SKM-1 treated with dmso at 0.1 percent for 144 hours (cell line): ENCODE data around the gene PRKAG3.

Experiments
- DNase-seq: peaks from one replicate; lab custom pipeline; 2025; ENCODE audit not compliant: unreplicated experiment; lab: John Stamatoyannopoulos, UW

The PRKAG3 gene

DNA sequence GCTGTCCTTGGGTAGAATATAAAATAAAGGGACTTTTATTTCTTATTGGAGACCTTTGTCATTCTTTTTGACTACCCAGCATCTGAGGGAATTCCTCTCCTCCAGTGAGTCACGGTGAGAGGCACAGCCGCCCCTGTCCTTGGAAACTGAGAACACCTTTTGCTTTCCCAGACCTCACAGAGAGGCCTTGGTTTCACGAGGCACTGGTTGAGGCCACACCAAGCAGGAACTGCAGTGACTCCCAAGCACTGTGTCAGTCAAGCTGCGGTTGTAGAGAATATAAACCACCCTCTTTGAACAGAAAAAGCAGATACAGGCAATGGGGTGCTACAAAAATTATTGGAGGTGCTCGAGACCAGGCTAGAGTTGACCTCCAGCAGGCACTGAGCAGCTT is 16.4 kb downstream of the PRKAG3 start:
- DNase-seq, result no peak

- no peak for DNase-seq
Measured at GRCh38 chr2:218814540-218815243, 16.9 kb downstream of the PRKAG3 start.

DNA sequence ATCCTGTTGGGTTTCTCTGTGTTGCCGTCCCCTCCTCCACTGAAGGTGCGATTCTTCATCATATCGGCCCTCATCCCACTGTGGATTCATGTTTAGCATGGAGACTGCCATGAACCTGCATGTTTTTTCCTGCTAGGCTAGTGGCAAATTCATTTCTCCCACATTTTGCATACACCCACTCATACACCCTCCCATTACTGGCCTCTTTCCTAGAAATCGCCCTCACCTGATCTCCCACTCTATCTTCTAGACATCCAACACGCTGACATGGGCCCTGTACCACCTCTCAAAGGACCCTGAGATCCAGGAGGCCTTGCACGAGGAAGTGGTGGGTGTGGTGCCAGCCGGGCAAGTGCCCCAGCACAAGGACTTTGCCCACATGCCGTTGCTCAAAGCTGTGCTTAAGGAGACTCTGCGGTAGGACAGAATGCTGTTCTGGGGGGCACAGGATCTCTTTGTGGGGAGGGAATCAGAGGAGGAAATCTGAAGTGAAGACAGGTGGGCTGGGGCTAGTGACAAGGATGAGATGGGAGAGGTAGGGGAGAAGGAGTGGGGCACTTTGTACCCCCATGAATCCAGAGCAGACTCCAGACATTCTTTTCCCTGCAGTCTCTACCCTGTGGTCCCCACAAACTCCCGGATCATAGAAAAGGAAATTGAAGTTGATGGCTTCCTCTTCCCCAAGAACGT is 17.7 kb downstream of the PRKAG3 start:
- no peak for DNase-seq

DNA sequence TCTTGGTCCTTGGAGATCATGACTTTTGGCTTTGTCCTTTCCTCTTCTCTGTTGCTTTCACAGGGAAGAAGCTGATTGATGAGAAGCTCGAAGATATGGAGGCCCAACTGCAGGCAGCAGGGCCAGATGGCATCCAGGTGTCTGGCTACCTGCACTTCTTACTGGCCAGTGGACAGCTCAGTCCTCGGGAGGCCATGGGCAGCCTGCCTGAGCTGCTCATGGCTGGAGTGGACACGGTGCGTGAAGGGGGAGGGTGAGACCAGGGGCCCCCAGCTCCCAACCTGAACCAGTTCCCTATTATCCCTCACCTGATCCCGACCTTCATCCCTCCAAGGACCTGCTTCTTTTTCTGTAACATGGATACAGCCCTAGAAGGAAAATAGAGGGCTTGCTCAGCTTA is 18.7 kb downstream of the PRKAG3 start:
- no peak for DNase-seq

- DNase-seq, result no peak
Measured at GRCh38 chr2:218812096-218812815, 19.3 kb downstream of the PRKAG3 start.

DNA sequence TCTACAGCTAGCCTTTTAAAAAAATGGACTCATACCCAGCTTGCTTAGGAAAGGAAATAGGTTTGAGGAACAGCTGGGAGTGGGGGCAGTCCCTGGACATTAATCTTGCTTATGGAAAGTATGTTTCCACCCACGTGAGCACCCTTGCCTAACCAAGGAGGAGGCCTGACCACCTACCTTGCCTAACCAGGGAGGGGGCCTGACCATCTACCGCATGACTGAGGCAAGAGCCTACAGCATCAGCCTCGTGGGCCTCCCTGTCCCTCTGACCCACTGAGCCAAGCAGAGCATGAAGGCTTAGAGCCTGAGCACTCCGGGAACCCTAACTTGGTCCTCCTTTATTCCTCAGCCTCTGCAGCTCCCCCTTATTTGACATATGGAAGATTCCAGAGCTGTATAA is 20.2 kb downstream of the PRKAG3 start:
- DNase-seq, result peak; percentile 59

DNA sequence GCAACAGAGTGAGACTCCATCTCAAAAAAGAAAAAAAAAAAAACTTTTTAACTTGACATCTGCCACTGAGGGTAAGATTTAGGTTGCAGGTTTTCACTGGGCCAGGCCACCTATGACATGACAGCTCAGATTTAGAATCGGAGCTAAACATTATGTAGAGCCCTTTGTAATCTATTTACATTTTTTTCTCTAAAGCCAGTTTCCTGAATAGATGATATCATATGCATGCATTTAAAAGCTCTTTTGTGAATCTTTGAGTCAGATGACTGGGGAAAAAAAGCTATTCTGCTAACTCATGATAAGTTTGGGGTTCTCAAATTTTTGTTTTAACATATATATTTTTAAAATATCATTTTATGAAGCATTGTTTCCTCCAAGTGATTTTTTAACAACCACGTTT is 21.3 kb downstream of the PRKAG3 start:
- no peak for DNase-seq

DNA sequence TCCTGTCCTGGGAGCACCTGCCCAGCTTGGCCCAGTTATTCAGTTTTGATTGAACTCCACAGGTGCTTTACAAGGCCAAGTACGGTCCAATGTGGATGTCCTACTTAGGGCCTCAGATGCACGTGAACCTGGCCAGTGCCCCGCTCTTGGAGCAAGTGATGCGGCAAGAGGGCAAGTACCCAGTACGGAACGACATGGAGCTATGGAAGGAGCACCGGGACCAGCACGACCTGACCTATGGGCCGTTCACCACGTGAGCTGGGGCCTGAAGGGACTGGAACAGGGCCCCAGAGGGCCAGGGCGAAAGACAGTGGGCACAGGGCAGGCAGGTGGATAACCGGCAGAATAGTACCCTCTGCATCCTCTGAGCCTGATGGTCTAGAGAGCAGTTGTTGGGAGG is 22.1 kb downstream of the PRKAG3 start:
- no peak for DNase-seq

DNA sequence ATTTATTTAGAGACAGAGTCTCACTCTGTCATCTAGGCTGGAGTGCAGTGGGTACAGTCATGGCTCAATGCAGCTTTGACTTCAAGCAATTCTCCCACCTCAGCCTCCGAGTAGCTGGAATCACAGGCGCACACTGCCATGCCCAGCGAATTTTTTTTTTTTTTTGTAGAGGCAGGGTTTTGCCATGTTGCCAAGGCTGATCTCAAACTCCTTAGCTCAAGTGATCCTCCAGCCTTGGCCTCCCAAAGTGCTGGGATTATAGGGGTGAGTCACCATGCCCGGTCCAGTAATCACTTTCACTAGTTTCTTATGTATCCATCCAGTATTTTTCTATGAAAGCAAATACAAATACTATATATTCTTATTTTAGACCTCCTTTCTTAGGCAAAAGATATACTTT is 24.0 kb downstream of the PRKAG3 start:
- no peak for DNase-seq

GRCh38 chr2:218806346-218806978 is 25.1 kb downstream of the PRKAG3 start:
- DNase-seq, result peak; percentile 87

DNA sequence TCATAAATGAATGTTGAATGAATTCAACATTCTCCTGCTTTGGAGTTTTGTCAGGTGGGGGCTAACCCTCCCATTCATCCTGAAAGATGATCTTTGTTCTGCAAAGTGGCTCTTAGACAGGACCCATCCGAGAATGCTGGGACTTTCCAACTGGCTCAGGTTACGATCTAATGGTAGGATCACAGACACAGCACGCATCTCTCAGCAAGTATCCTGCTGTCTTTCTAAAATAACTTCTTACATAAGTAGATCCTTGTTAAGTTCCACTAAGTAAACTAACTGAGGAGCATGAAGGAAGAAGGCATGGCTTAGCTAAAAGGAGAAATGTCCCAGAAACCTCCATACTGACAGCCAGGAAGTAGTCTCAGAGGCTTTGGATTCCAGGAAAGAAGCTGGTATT is 26.0 kb downstream of the PRKAG3 start:
- no peak for DNase-seq

DNA sequence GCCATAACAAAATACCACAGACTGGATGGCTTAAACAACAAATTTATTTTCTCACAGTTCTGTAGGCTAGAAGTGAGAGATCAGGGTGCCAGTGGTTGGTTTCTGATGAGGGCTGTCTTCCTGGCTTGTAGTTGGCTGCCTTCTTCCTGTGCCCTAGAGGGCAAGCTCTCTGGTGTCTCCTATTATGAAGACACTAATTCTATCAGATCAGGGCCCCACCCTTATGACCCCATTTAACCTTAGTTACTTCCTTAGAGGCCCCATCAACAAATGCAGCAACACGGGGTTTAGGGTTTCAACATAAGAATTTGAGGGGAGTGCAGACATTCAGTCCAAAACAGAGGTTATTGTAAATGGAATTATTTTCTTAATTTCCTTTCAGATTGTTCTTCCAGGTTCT is 26.8 kb downstream of the PRKAG3 start:
- DNase-seq, result no peak

- no peak for DNase-seq
Measured at GRCh38 chr2:218802386-218802994, 29.1 kb downstream of the PRKAG3 start.

- DNase-seq, result no peak
Measured at GRCh38 chr2:218799990-218800389, 31.6 kb downstream of the PRKAG3 start.

- DNase-seq, result no peak
Measured at GRCh38 chr2:218798767-218799504, 32.7 kb downstream of the PRKAG3 start.

DNA sequence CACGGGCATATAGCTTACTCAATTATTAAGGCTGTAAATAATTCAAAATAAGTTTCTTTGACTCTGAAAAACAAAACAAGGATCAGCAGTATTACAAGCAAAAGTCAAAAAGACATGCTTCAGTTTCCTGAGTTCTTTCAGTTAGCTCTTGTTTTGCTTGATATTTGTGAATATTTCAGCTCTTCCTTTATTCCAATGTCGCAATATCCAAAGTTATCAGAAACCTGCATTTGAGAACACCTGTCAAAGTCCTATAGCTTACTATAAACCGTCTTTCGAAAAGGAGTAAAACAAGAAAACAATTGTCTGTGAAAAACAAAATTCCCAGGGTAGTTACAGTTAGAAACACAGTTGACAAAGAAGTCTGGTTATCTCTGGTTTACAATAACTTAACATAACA is 34.9 kb downstream of the PRKAG3 start:
- no peak for DNase-seq

DNA sequence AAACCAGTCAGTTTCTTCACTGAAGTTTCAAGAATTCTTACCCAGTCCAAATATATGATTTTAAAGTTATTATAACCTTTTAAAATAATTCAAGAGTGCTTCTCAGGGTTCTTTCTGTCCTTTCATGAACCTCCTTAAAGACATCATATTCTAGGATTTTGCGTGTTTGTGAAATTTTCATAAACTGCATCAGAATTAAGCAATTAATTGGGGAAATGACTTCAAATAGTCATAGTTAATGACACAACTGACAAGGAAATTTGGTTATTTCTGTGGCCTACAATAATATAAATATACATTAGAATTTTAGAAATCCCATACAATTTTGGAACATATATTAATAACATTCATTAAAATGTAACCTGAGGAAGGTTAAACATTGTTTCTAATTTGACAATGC is 39.2 kb downstream of the PRKAG3 start:
- DNase-seq, result no peak

DNA sequence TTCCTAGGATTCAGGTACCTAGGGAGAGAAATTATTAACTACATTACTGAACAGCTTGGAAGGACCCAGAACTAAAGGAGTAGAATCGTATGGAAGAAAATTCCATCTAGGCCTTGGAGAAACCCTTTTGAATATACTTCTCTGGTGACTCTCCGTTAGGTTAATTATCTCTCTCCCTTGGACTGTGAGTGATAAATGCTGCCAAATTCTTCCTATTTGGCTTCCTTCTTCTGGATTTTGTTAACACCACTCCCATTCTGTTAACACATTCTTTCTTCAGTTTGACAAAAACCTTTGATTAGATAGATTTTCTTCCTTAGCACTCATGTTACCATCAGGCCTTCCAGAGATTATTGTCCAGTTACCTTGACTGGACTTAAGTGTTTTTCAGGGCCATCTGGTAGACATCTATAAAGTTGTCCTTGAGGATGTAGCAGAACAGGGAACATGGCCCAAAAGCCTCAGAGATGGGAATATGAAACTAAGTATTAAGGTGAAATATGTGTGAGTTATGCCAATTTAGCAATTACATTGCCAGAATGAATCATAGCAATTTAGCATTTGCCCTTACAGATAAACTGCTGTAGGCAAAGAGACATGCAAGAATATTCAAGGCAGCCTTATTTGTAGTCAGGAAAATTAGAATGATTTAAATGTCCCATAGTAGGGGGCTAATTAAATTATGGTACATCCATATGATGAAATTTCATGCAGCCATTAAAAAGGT is 42.9 kb downstream of the PRKAG3 start:
- DNase-seq, result no peak

GRCh38 chr2:218786133-218786532 is 45.5 kb downstream of the PRKAG3 start:
- DNase-seq, result no peak

DNA sequence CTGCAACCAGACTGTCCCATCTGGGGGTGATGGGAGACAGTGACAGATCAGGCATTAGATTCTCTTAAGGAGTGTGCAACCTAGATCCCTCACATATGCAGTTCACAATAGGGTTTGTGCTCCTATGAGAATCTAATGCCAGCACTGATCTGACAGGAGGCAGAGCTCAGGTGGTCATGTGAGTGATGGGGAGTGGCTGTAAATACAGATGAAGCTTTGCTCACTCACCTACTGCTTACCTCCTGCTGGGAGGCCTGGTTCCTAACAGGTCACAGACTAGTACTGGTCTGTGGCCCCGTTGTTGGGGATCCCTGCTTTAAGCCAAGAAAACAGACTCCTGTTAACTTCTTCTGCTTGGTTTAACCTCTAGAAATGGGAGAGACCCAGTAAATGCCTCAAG is 46.5 kb downstream of the PRKAG3 start:
- no peak for DNase-seq
